GM12878 (cell line): Measurements from ENCODE around the gene STK11. TPM values are rescaled to one million over a fixed set of nuclear protein-coding genes. Genes with fewer than 3 reads are reported as not detected.

ENCODE experiments used
- BCL11A ChIP-seq: IDR thresholded peaks from 2 replicates; pipeline ENCODE4 v1.6.1; 2011; ENCODE audit warnings: low read depth, low read length
- BHLHE40 ChIP-seq, 2 experiments: fragments of 450-650 bp in 1 of 2; IDR thresholded peaks; 2 replicates each; pipeline ENCODE4 v1.6.1; 2011 to 2017; ENCODE audit warnings: low read depth in 2 of 2, borderline replicate concordance in 1 of 2, improper control_type of control experiment in 1 of 2, low read length in 1 of 2, mild to moderate bottlenecking in 1 of 2
- CBX5 ChIP-seq: sonication (generic); IDR thresholded peaks from 2 replicates; pipeline ENCODE4 v1.6.1; 2016; ENCODE audit warnings: low read depth, moderate library complexity, mild to moderate bottlenecking, inconsistent platforms
- FOS ChIP-seq: IDR thresholded peaks from 3 replicates; pipeline ENCODE4 v1.6.1; 2011; ENCODE audit warnings: borderline replicate concordance; ENCODE audit not compliant: insufficient read length; ENCODE audit errors: extremely low read depth
- FOXK2 ChIP-seq: fragments of 450-650 bp; IDR thresholded peaks from 2 replicates; pipeline ENCODE4 v1.6.1; 2017; ENCODE audit warnings: mild to moderate bottlenecking, moderate library complexity
- GATAD2B ChIP-seq: fragments of 450-650 bp; conservative IDR thresholded peaks from 2 replicates; pipeline ENCODE4 v1.6.1; 2017; ENCODE audit warnings: low read depth, mild to moderate bottlenecking, moderate library complexity
- IRF4 ChIP-seq: IDR thresholded peaks from 2 replicates; pipeline ENCODE4 v1.6.1; 2011; ENCODE audit warnings: low read depth, low read length
- JUND ChIP-seq: IDR thresholded peaks from 2 replicates; pipeline ENCODE4 v1.6.1; 2012; ENCODE audit warnings: low read depth, mild to moderate bottlenecking, low read length, improper control_type of control experiment, moderate library complexity
- KLF5 ChIP-seq: fragments of 450-650 bp; IDR thresholded peaks from 2 replicates; pipeline ENCODE4 v1.6.1; 2014; ENCODE audit warnings: mild to moderate bottlenecking; ENCODE audit not compliant: partially characterized antibody
- RB1 ChIP-seq: fragments of 450-650 bp; formaldehyde crosslinking; IDR thresholded peaks from 2 replicates; pipeline ENCODE4 v1.6.1; 2017; ENCODE audit warnings: mild to moderate bottlenecking, borderline replicate concordance
- RBBP5 ChIP-seq: fragments of 200-600 bp; sonication (generic); conservative IDR thresholded peaks from 2 replicates; pipeline ENCODE4 v1.6.1; 2016
- RUNX3 ChIP-seq: IDR thresholded peaks from 2 replicates; pipeline ENCODE4 v1.6.1; 2012; ENCODE audit warnings: low read length, inconsistent platforms
- SREBF1 ChIP-seq: IDR thresholded peaks from 2 replicates; pipeline ENCODE4 v1.6.1; 2012; ENCODE audit warnings: mild to moderate bottlenecking, low read length
- SREBF2 ChIP-seq: IDR thresholded peaks from 2 replicates; pipeline ENCODE4 v1.6.1; 2012; ENCODE audit warnings: mild to moderate bottlenecking, low read length
- YBX1 ChIP-seq: fragments of 450-650 bp; IDR thresholded peaks from 2 replicates; pipeline ENCODE4 v1.6.1; 2016; ENCODE audit warnings: antibody characterized with exemption
- ZBTB11 ChIP-seq: fragments of 450-650 bp; formaldehyde crosslinking; IDR thresholded peaks from 2 replicates; pipeline ENCODE4 v1.5.0; 2022; ENCODE audit warnings: mild to moderate bottlenecking, missing genetic modification characterization
- ZNF274 ChIP-seq: IDR thresholded peaks from one replicate; pipeline ENCODE4 v1.8.0; 2011; ENCODE audit not compliant: insufficient read length, insufficient read depth
- polyA plus RNA-seq, 11 experiments: library from polyadenylated mRNA; depleted of rRNA in 4 of 11; unstranded in 6 of 11; stranded (reverse) in 5 of 11; fragments of >200 nt; fragmentation: Nextera tagmentation in 4 of 11; fragmentation: Illumina TruSeq in 1 of 11; extraction: Ambion mirVana in 4 of 11; extraction: Trizol in 1 of 11; gene quantifications; 1 replicate in 1 of 11; 2 replicates in 10 of 11; pipeline versions ENCODE4 v1.2.1 to v1.2.3, GENCODE V29; 2011 to 2016; ENCODE audit warnings: inconsistent platforms in 2 of 11, missing spikeins in 2 of 11, low read depth in 1 of 11
- total RNA-seq, 4 experiments: library from RNA; depleted of rRNA in 3 of 4; stranded (reverse); fragments of >200 nt in 3 of 4; fragmentation: Illumina TruSeq in 1 of 4; extraction: Trizol in 1 of 4; gene quantifications; 2 replicates each; pipeline versions ENCODE4 v1.2.1 to v1.2.3, GENCODE V29; 2013 to 2021
- TF ChIP-seq, protein P1 (sequence below): fragments of 450-650 bp; IDR thresholded peaks from 2 replicates; pipeline ENCODE4 v1.6.1; 2017; ENCODE audit warnings: borderline replicate concordance
- TF ChIP-seq, protein P2 (sequence below): fragments of 450-650 bp; IDR thresholded peaks from 2 replicates; pipeline ENCODE4 v1.6.1; 2017; ENCODE audit warnings: mild to moderate bottlenecking, low read depth, inconsistent platforms; ENCODE audit not compliant: poor library complexity, severe bottlenecking
- TF ChIP-seq, protein P3 (sequence below): fragments of 150-350 bp; IDR thresholded peaks from 2 replicates; pipeline ENCODE4 v1.6.1; 2016; ENCODE audit warnings: low read depth, low read length

Gene STK11
- total and polyA plus RNA-seq, 10 of the 15 experiments (the other 5 are each of a cell fraction or from before 2014, with no cell fraction given) = 0.33 to 71.0 (median 23.8) TPM

GRCh38 chr19:1248139-1248785 lies 42.7 kb downstream of the STK11 start, which contains the start of gene MIDN (continued):
- TF ChIP-seq YBX1 = no peak
- TF ChIP-seq SREBF2 = no peak
- TF ChIP-seq GATAD2B = peak; percentile 82; the same call in 1 of the 2 replicates
- no peak for TF ChIP-seq RBBP5
- no peak for TF ChIP-seq CBX5
- TF ChIP-seq, protein P1, sequence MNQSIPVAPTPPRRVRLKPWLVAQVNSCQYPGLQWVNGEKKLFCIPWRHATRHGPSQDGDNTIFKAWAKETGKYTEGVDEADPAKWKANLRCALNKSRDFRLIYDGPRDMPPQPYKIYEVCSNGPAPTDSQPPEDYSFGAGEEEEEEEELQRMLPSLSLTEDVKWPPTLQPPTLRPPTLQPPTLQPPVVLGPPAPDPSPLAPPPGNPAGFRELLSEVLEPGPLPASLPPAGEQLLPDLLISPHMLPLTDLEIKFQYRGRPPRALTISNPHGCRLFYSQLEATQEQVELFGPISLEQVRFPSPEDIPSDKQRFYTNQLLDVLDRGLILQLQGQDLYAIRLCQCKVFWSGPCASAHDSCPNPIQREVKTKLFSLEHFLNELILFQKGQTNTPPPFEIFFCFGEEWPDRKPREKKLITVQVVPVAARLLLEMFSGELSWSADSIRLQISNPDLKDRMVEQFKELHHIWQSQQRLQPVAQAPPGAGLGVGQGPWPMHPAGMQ = no peak
- TF ChIP-seq, protein P2, sequence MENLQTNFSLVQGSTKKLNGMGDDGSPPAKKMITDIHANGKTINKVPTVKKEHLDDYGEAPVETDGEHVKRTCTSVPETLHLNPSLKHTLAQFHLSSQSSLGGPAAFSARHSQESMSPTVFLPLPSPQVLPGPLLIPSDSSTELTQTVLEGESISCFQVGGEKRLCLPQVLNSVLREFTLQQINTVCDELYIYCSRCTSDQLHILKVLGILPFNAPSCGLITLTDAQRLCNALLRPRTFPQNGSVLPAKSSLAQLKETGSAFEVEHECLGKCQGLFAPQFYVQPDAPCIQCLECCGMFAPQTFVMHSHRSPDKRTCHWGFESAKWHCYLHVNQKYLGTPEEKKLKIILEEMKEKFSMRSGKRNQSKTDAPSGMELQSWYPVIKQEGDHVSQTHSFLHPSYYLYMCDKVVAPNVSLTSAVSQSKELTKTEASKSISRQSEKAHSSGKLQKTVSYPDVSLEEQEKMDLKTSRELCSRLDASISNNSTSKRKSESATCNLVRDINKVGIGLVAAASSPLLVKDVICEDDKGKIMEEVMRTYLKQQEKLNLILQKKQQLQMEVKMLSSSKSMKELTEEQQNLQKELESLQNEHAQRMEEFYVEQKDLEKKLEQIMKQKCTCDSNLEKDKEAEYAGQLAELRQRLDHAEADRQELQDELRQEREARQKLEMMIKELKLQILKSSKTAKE = no peak
- TF ChIP-seq ZBTB11 = no peak
- TF ChIP-seq KLF5 = no peak
- TF ChIP-seq BCL11A = no peak
- TF ChIP-seq FOXK2 = no peak
- TF ChIP-seq, protein P3, sequence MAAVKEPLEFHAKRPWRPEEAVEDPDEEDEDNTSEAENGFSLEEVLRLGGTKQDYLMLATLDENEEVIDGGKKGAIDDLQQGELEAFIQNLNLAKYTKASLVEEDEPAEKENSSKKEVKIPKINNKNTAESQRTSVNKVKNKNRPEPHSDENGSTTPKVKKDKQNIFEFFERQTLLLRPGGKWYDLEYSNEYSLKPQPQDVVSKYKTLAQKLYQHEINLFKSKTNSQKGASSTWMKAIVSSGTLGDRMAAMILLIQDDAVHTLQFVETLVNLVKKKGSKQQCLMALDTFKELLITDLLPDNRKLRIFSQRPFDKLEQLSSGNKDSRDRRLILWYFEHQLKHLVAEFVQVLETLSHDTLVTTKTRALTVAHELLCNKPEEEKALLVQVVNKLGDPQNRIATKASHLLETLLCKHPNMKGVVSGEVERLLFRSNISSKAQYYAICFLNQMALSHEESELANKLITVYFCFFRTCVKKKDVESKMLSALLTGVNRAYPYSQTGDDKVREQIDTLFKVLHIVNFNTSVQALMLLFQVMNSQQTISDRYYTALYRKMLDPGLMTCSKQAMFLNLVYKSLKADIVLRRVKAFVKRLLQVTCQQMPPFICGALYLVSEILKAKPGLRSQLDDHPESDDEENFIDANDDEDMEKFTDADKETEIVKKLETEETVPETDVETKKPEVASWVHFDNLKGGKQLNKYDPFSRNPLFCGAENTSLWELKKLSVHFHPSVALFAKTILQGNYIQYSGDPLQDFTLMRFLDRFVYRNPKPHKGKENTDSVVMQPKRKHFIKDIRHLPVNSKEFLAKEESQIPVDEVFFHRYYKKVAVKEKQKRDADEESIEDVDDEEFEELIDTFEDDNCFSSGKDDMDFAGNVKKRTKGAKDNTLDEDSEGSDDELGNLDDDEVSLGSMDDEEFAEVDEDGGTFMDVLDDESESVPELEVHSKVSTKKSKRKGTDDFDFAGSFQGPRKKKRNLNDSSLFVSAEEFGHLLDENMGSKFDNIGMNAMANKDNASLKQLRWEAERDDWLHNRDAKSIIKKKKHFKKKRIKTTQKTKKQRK = no peak
- no peak for TF ChIP-seq ZNF274
- no peak for TF ChIP-seq SREBF1
- TF ChIP-seq BHLHE40 (IDR thresholded peaks at IDR 0.05; ENCODE audit: borderline replicate concordance in 1 of 2, low read depth in 2 of 2, low read length in 1 of 2) = peak; percentile 43 to 60; a peak in 3 of 4 replicates
- no peak for TF ChIP-seq RB1
- TF ChIP-seq FOS = no peak
- no peak for TF ChIP-seq RUNX3
- no peak for TF ChIP-seq IRF4
- no peak for TF ChIP-seq JUND
